GM12875 (cell line): ENCODE data around the gene GLB1L.
A peak's percentile ranks its signal among the peaks of the same experiment; 100 is the strongest.

Experiments used
- H3K4me3 ChIP-seq: one replicate; pipeline ENCODE4 v1.5.1; 2011; ENCODE audit warnings: low read depth, low read length, control low read depth
- TF ChIP-seq, protein P1 (sequence below): IDR thresholded peaks from 2 replicates; pipeline ENCODE4 v1.5.1; 2011; ENCODE audit warnings: low read depth, mild to moderate bottlenecking, control low read depth, inconsistent platforms, low read length, moderate library complexity, borderline replicate concordance; ENCODE audit not compliant: insufficient read depth

Gene GLB1L

DNA sequence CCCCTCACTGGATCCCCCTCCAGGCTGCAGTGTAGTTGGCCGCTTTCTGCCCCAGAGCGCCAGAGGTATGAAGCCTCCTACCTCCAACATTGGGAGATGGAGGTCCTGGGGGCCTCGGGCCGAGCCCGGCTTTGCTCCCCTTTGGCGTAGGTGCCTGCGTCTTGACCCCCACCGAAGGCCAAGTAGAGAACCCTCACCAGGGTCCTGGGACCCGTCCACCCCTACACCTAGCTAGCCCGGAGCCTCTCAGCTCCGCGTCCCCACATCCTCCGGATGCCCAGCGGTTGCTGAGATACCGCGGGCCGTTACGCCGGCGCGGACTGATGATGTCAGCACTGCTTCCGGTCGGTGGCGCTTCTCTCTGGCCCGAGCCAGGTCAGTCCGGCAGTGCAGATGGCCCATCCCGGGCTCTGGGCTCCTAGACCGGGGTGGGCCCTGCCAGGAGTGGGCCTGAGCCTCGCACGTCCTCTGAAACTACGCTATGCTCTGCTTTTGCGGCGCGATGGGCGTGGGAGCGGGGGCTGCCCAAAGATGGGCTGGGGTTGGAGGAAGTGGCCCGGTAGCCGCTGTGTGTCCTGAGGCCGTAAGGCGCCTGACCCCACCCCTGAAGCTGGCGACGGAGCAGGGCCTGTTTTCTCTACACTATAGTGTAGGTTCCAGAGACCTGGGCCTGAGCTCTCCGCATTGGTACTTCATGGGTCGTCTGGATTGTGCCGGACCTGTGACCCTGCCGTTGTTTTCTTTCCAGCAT is at the start of gene GLB1L, which contains the start of gene STK16:
Gene GLB1L, minus strand, starts transcription at position 297 of the 751 bp plus-strand sequence. CDS start 1,871 bp downstream, outside the sequence.
Gene STK16, plus strand, starts transcription at position 332 of the 751 bp plus-strand sequence. CDS start 521 bp downstream, outside the sequence.
- peak within 1 kb of the TSS; percentile 54 for H3K4me3 ChIP-seq
- TF ChIP-seq, protein P1, sequence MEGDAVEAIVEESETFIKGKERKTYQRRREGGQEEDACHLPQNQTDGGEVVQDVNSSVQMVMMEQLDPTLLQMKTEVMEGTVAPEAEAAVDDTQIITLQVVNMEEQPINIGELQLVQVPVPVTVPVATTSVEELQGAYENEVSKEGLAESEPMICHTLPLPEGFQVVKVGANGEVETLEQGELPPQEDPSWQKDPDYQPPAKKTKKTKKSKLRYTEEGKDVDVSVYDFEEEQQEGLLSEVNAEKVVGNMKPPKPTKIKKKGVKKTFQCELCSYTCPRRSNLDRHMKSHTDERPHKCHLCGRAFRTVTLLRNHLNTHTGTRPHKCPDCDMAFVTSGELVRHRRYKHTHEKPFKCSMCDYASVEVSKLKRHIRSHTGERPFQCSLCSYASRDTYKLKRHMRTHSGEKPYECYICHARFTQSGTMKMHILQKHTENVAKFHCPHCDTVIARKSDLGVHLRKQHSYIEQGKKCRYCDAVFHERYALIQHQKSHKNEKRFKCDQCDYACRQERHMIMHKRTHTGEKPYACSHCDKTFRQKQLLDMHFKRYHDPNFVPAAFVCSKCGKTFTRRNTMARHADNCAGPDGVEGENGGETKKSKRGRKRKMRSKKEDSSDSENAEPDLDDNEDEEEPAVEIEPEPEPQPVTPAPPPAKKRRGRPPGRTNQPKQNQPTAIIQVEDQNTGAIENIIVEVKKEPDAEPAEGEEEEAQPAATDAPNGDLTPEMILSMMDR, result no peak

DNA sequence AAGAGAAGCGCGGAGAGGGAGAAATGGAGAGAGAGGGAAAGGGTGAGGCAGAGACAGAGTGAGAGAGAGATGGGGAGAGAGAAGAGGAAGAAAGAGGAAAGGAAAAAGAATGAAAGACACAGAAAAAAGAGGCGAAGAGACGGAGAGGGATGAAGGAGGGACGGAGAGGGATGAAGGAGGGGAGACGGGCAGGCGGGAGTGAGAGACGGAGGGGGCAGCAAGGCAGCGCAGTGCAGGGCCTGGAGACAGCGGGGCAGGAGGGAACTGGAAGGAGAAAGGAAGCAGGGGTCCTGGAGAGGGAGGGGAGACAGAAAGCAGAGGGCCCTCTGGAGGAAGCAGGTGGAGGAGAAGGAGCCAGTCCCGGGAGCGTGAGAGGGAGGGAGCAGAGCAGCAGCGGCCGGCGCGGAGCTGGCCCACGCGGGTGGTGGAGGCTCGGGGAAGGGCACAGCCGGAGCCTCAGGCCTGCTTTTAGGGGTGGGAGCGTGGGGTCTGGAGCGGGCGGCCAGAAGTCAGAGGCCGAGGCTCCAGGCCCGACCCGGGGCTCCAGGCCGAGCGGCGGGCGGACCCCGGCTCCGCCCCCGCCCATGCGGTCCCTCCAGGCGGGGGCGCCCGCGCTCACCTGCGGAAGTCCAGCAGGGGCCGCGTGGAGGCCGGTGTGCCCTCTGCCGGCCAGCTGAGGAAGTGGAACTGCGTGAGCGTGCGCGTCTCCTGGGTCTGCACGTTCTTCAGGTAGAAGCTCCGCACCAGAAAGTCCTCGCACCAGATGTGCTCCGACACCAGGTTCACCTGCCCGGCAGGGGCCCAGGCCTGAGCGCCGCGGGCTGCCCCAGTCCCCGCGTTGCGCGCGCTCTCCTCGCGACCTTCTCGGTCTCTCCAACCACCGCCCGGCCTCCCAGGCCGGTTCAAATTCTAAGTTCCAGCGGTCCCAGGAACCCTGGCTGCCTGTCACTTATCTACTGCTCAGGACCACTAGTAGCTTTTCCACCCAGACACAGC is 49.4 kb upstream of the GLB1L start:
- H3K4me3 ChIP-seq, result peak overlapping the region; percentile 57
- TF ChIP-seq, protein P1, result peak; percentile 100

DNA sequence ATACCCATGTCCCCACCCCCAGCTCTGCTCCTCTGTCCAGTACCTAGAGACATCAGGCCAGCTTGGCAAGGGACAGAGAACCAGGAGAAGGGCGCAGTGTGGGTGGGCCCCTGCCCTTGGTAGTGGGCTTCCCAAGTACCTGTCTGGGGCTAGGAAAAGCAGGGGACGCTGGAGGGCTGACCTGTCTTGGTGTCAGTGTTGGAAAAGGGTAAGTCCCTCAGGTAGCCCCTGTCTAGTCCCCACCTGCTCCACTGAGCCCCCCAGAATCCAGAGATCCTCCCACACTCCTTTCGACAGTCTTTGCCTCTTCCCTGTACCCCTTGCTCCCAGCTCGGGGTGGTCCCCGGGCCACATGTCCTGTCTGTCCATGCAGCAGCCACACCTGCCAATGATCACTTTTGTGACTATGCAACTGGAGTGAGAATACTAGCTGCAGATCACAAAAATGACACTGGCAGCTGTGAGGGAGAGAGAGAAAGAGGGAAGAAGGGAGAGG is 48.5 kb upstream of the GLB1L start:
- TF ChIP-seq, protein P1, result no peak
- H3K4me3 ChIP-seq, result no peak overlapping the region

DNA sequence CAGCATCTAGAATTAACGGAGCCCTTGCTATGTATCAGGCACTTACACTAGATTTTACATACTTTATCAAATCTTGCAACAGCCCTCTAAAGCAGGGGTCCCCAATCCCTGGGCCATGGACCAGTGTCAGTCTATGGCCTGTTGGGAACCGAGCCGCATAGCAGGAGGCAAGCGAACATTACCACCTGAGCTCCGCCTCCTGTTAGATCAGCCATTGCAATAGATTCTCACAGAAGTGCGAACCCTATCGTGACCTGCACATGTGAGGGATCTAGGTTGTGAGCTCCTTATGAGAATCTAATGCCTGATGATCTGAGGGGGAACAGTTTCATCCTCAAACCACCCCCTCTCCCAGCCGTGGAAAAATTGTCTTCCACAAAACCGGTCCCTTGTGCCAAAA is 47.4 kb upstream of the GLB1L start:
- H3K4me3 ChIP-seq, result no peak overlapping the region
- TF ChIP-seq, protein P1, result no peak

DNA sequence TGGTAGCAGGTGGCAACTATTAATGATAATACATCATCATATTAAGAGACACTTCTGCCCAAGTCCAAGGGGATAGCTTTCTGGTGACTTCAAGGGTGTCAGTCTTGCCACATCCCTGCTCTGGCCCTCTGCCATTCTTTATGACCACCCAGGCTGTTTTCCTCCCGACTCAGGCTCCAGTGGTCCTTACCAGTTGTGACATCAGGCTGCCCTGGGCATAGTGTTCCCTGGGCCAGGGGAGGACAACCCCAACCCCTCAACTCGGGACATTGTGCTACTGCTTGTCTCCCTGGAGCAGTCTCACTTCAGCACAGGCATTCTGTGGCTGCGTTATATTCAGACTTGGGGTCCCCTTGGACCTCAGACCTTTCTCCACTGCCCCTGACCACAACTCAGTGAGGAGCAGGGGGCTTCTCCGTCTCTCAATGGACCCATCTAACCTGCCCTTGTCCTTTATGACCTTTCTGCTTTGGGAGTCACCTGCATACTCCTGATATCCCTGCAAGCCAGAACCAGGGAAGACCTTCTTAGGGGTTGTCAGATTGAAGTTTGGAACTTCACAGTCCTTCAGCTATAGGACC is 46.8 kb upstream of the GLB1L start:
- H3K4me3 ChIP-seq, result no peak overlapping the region
- TF ChIP-seq, protein P1, result no peak

DNA sequence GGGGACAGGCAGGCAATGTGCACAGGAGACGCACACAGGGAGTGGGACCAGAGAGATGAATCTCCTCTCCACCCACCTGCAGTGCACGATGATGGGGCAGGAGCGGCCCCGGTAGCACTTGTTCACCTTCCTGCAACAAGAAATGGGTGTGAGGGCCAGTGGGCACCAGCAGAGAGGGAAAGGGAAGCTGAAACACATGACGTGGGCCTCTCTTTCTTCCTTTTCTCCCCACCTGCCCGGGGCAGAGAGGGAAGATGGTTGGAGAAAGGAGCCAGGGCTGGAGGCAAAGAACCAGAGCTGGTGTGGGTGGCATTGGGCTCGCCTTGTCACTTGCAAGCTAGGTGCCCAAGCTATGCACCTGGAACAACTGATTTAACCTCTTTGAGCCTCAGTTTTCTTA is 46.1 kb upstream of the GLB1L start:
- H3K4me3 ChIP-seq, result no peak overlapping the region
- TF ChIP-seq, protein P1, result no peak
